Measurements from ENCODE around the gene RIMKLB. TPM values are rescaled to one million over a fixed set of nuclear protein-coding genes. Genes with fewer than 3 reads are reported as not detected.

The RIMKLB gene
- total RNA-seq: 26.2 and 30.0 TPM in 2 replicates

DNA sequence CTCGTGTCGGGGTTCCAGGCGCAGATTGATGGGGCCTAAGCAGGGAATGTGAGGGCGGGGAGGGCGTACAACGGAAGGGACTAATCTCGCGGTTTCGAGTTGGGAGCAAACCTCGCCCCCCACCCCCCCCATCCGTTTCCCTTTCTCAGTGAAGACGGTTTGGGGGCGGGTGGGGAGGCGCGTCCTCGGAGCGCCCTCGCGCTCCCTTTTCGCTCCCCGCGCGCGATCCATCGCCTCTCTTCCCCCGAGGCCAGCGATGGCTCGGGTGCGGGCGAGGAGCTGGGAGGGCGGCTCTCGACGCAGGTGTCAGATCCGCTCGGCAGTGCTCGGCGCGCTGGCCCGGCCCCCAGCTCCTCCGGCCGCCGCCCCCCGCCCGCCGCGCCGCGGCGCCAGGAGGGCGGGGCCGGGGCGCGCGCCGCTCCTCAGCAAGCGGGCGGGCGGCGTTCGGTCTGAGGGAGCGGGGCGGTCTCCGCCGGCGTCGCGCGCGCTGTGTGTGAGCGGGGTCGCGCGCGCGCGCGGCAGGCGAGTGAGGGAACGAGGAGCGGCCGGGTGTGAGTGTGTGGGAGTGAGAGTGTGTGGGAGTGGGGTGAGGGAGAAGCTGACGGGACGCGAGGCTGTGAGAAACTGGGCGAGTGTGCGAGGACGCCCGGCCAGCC lies at the start of gene RIMKLB:
RIMKLB (plus strand) TSS at position 516 of the 656 bp plus-strand sequence. CDS start 15,876 bp downstream, outside the sequence.
- no peak for DNase-seq (ENCODE audit: low read depth)
- H3K36me3 ChIP-seq (ENCODE audit: control insufficient read depth, insufficient read depth, low read length): no peaks in the 10 kb centered on the region
- H3K4me3 ChIP-seq (ENCODE audit: low read depth, low read length): peak within 1 kb of the TSS; percentile 95
- no peaks in the 10 kb centered on the region for H3K27me3 ChIP-seq (ENCODE audit: control insufficient read depth, insufficient read depth, low read length)
- TF ChIP-seq, protein P1, sequence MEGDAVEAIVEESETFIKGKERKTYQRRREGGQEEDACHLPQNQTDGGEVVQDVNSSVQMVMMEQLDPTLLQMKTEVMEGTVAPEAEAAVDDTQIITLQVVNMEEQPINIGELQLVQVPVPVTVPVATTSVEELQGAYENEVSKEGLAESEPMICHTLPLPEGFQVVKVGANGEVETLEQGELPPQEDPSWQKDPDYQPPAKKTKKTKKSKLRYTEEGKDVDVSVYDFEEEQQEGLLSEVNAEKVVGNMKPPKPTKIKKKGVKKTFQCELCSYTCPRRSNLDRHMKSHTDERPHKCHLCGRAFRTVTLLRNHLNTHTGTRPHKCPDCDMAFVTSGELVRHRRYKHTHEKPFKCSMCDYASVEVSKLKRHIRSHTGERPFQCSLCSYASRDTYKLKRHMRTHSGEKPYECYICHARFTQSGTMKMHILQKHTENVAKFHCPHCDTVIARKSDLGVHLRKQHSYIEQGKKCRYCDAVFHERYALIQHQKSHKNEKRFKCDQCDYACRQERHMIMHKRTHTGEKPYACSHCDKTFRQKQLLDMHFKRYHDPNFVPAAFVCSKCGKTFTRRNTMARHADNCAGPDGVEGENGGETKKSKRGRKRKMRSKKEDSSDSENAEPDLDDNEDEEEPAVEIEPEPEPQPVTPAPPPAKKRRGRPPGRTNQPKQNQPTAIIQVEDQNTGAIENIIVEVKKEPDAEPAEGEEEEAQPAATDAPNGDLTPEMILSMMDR (IDR thresholded peaks at IDR 0.05; ENCODE audit: insufficient read depth, low read length, poor library complexity, severe bottlenecking): no peak

DNA sequence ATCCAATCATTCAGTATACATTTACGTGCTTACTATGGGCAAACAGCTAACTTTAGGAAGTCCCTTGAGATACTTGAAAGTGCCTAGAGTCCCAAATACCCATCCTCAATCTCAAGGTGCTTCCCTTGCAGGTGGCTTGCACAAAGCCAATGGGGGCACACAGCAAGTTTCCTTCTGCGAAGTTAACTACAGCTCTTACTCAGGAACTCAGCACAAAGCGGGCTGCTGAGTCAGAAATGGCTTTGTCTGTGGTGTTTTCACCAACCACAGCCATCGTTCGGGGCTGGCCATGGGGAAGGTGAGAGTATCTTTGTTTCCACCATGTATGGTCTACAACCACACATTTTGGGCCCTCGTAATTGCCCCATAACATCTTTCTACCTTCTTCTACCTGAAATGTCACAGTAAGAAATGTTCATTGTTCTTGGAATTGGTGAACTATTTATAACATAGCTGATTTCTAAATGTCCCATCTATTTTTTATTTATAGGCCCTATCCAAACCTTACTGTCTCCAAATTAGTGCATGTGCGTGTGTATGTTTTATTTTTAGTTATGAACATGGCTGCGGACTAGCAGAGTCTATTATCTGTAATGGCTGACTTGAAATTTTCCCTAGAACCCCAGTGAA lies 49.1 kb upstream of the RIMKLB start:
- Histone ChIP-seq H3K4me3 (ENCODE audit: low read depth, low read length) (no peak overlapping the region), H3K36me3 (ENCODE audit: control insufficient read depth, insufficient read depth, low read length) (no peaks in the 10 kb centered on the region), H3K27me3 (ENCODE audit: control insufficient read depth, insufficient read depth, low read length) (no peaks in the 10 kb centered on the region)
- TF ChIP-seq, protein P1 (IDR thresholded peaks at IDR 0.05; ENCODE audit: insufficient read depth, low read length, poor library complexity, severe bottlenecking): no peak
- DNase-seq (ENCODE audit: low read depth): no peak

DNA sequence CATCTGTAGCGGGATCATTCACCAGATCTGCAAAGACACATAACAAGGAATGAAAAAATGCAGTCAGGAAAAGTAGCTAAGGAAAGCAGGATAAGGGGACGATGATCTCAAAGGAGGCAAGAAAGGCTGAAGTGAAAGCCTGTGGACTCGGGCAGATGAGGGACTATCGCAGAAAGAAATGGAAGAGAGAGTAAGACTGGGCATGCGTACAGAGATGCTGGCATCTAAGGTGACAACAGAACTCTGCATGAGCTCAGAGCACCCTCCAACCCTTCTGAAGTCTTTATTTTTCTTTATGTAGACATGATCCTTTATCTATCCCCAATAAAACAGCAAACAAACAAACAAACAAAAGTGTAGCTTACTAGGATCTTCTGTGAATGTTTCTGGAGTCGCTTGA lies 42.4 kb upstream of the RIMKLB start:
- no peaks in the 10 kb centered on the region for H3K36me3 ChIP-seq (ENCODE audit: control insufficient read depth, insufficient read depth, low read length)
- no peak for DNase-seq (ENCODE audit: low read depth)
- H3K27me3 ChIP-seq (ENCODE audit: control insufficient read depth, insufficient read depth, low read length): no peaks in the 10 kb centered on the region
- TF ChIP-seq, protein P1 (IDR thresholded peaks at IDR 0.05; ENCODE audit: insufficient read depth, low read length, poor library complexity, severe bottlenecking): no peak
- no peak overlapping the region for H3K4me3 ChIP-seq (ENCODE audit: low read depth, low read length)

DNA sequence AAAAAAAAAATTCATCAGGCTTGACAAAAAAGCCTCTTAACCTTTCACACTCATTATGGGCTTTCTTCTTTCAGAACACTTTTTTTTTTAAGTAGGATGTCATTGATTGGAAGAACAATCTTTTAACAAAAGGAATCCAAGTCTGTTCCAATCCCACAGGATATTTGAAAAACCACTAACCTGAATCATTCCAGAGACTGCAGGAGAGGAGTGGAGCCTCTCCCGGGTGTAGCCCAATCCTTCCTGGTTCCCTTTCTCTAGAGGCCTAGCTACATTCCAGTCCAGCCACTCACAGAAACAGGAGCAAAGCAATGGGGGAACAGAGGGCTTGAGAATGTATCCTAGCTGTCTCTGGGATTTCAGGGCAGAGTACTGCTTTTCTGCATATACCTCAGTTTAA lies 39.4 kb upstream of the RIMKLB start:
- no peak for DNase-seq (ENCODE audit: low read depth)
- H3K36me3 ChIP-seq (ENCODE audit: control insufficient read depth, insufficient read depth, low read length): no peaks in the 10 kb centered on the region
- TF ChIP-seq, protein P1 (IDR thresholded peaks at IDR 0.05; ENCODE audit: insufficient read depth, low read length, poor library complexity, severe bottlenecking): no peak
- no peaks in the 10 kb centered on the region for H3K27me3 ChIP-seq (ENCODE audit: control insufficient read depth, insufficient read depth, low read length)
- no peak overlapping the region for H3K4me3 ChIP-seq (ENCODE audit: low read depth, low read length)

DNA sequence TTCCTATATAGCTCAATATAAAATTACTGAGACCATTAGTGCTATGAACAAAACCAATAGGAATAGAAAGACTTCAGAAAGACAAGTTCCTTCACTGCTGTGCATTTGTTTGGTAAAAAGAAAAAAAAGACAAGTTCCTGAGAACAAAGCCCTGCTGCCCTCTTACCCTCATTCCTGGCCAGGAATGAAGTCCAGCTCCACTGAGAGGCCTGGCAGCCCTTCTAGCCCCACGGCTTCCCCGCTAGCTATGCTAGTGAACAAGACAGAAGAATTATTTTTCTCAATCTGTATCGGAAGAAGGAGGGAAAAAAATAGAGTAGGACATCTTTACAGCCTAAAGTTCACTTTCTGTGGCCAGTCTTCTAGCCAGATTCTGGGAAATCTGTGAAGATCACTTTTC lies 36.8 kb upstream of the RIMKLB start:
- Histone ChIP-seq H3K36me3 (ENCODE audit: control insufficient read depth, insufficient read depth, low read length) (no peaks in the 10 kb centered on the region), H3K27me3 (ENCODE audit: control insufficient read depth, insufficient read depth, low read length) (no peaks in the 10 kb centered on the region), H3K4me3 (ENCODE audit: low read depth, low read length) (no peak overlapping the region)
- DNase-seq (ENCODE audit: low read depth): no peak
- TF ChIP-seq, protein P1 (IDR thresholded peaks at IDR 0.05; ENCODE audit: insufficient read depth, low read length, poor library complexity, severe bottlenecking): no peak

Measured in kidney epithelial cell (primary cell).